ENCODE data around the gene DNAJC22.

DNA sequence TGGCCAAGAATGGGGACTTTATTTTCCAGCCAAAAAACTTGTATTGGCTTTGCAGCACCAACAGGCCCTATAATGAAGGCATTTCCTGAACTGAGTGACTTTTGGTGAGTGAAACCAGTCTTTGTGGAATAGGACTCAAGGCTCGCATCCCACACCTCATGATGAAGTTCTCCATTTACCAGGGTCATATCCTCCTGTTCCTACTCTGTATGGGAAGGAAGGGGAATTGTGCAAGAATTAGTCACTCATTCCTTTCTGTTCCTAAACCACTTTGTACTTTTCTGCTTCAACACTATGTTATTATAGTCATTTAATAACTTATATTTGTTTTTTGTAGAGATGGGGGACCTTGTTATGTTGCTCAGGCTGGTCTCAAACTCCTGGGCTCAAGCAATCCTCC lies 18.3 kb downstream of the DNAJC22 start:
- TF ChIP-seq EZH2 (IDR thresholded peaks at IDR 0.05; ENCODE audit: borderline replicate concordance, insufficient read depth, low read depth, low read length, poor library complexity, severe bottlenecking) = no peak
- TF ChIP-seq, protein P1, sequence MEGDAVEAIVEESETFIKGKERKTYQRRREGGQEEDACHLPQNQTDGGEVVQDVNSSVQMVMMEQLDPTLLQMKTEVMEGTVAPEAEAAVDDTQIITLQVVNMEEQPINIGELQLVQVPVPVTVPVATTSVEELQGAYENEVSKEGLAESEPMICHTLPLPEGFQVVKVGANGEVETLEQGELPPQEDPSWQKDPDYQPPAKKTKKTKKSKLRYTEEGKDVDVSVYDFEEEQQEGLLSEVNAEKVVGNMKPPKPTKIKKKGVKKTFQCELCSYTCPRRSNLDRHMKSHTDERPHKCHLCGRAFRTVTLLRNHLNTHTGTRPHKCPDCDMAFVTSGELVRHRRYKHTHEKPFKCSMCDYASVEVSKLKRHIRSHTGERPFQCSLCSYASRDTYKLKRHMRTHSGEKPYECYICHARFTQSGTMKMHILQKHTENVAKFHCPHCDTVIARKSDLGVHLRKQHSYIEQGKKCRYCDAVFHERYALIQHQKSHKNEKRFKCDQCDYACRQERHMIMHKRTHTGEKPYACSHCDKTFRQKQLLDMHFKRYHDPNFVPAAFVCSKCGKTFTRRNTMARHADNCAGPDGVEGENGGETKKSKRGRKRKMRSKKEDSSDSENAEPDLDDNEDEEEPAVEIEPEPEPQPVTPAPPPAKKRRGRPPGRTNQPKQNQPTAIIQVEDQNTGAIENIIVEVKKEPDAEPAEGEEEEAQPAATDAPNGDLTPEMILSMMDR (IDR thresholded peaks at IDR 0.05) = no peak

All from B cell (primary cell).